ENCODE results near the gene KRTAP10-7. TPM values are rescaled to one million over a fixed set of nuclear protein-coding genes. Genes with fewer than 3 reads are reported as not detected.
"Not testable (repeated sequence)": the region's sequence is repeated elsewhere in the genome, so short reads cannot be mapped to it uniquely, and the experiment has no call there.

KRTAP10-7 gene
- total and polyA plus RNA-seq, 7 experiments from 2014 or later: not detected

DNA sequence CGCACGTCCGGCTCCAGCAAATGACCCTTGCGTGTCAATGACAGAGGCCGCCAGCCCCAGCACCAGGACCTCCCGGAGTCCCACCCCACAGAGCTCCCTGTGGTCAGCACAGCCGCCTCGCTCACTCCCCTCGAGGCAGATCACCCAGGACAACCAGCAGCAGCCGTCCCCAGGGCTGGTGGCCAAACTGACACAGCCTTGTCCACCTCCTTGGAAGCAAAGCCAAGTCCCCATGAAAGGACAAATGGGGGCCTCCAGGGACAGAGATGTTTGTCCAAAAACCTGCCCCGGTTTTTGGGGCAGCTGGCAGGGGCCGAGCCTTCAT lies 38.9 kb downstream of the KRTAP10-7 start:
- Mint-ChIP-seq H3K4me1 (peaks cover 0 to 6% (median 0%) of the 10 kb centered on the region in 7 donors), H3K9me3 (peaks cover 10 to 40% (median 20%) of the 10 kb centered on the region in 11 donors), H3K4me3 (no peak overlapping the region), H3K36me3 (peaks cover 3 to 19% (median 11%) of the 10 kb centered on the region in 5 donors), H3K27ac (no peak overlapping the region), H3K27me3 (peaks cover 0 to 14% (median 8%) of the 10 kb centered on the region in 5 donors)
- no peak for DNase-seq
- ChIA-PET POLR2A (no interaction called here), CTCF (no interaction called here)
- Histone ChIP-seq H3K4me3 (ENCODE audit: low read length) (no peak overlapping the region), H3K36me3 (ENCODE audit: control insufficient read depth in 2 of 3, insufficient read depth in 3 of 3, low read length in 3 of 3) (no peaks in the 10 kb centered on the region), H3K4me1 (ENCODE audit: control insufficient read depth in 2 of 2, insufficient read depth in 2 of 2, low read length in 2 of 2) (no peaks in the 10 kb centered on the region), H3K9me3 (ENCODE audit: control insufficient read depth in 2 of 3, low read length in 3 of 3) (peaks cover 0 to 18% (median 3%) of the 10 kb centered on the region in 3 experiments), H3K27me3 (ENCODE audit: control insufficient read depth in 2 of 2, insufficient read depth in 2 of 2, low read length in 2 of 2) (no peaks in the 10 kb centered on the region), H3K27ac (ENCODE audit: low read depth, low read length) (no peak overlapping the region)
- intact Hi-C loops (cut with micrococcal nuclease): loop anchor here in 1 of 2 donors (2.0 kb wide), 1 partner anchor 48 kb away; no protein-coding TSS in a partner anchor
- no peak for ATAC-seq

DNA sequence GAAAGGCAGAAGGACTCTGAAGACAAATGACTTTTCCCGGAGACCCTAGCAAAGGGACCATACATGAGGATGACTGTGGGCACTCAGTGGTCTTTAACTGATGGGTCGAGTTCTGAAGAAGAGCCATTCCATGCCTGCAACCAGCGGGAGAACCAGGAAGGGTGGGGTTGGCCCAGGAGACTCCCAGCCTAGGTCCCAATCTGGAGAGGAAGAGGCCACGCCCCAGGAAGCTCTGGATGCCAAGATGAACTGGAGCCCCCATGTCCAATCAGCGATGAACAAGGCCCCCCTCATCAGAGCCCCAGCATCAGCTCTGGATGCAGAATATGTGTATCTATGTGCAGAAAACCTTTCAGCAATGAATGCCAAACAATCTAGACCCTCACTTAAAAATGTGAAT lies 40.4 kb downstream of the KRTAP10-7 start:
- peaks cover 10 to 49% (median 31%) of the 10 kb centered on the region in 11 donors for H3K9me3 Mint-ChIP-seq
- intact Hi-C loops (cut with micrococcal nuclease): no loop called here
- no peaks in the 10 kb centered on the region for H3K36me3 ChIP-seq (ENCODE audit: control insufficient read depth in 2 of 3, insufficient read depth in 3 of 3, low read length in 3 of 3)
- H3K4me1 ChIP-seq (ENCODE audit: control insufficient read depth in 2 of 2, insufficient read depth in 2 of 2, low read length in 2 of 2): no peaks in the 10 kb centered on the region
- ChIA-PET POLR2A (no interaction called here), CTCF (no interaction called here)
- H3K9me3 ChIP-seq (ENCODE audit: control insufficient read depth in 2 of 3, low read length in 3 of 3): peaks cover 0 to 23% (median 9%) of the 10 kb centered on the region in 3 experiments
- peaks cover 0 to 14% (median 8%) of the 10 kb centered on the region in 5 donors for H3K27me3 Mint-ChIP-seq
- DNase-seq (no peak), ATAC-seq (no peak)
- H3K27ac ChIP-seq (ENCODE audit: low read depth, low read length): no peak overlapping the region
- no peaks in the 10 kb centered on the region for H3K27me3 ChIP-seq (ENCODE audit: control insufficient read depth in 2 of 2, insufficient read depth in 2 of 2, low read length in 2 of 2)
- H3K27ac Mint-ChIP-seq: peak overlapping the region in 1 of 9 donors; percentile 62
- H3K4me1 Mint-ChIP-seq: peaks cover 0 to 6% (median 1%) of the 10 kb centered on the region in 7 donors
- no peak overlapping the region for H3K4me3 ChIP-seq (ENCODE audit: low read length)
- peaks cover 10 to 28% (median 15%) of the 10 kb centered on the region in 5 donors for H3K36me3 Mint-ChIP-seq
- no peak overlapping the region for H3K4me3 Mint-ChIP-seq

DNA sequence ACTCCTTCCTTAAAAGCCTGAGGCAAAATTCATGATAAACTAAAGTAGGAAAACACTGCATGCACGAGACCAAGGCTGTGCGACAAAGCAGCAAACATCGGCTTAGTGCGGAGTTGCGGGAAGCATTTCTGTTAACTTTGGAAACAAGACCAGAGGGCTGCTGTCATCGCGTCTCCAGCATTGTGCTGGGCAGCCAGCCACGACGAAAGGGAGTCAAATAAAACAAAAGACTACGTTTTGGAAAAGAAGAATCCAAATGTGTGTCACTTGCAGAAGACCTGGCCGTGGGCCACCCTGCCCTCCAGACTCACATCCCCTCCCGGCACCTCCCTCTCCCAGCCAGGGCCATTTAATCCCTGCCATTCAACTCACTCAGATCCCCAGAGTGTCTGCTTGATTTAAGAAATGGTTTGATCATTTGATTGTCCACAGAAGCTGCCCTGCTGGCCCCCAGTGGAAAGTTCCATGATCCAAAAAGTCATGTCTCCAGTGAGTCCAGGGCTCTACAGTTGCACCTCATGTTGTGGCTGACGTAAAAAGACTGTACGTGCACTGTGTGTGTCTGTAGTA lies 43.4 kb downstream of the KRTAP10-7 start:
- POLR2A ChIA-PET: no interaction called here
- Histone ChIP-seq H3K4me1 (ENCODE audit: control insufficient read depth in 2 of 2, insufficient read depth in 2 of 2, low read length in 2 of 2) (no peaks in the 10 kb centered on the region), H3K36me3 (ENCODE audit: control insufficient read depth in 2 of 3, insufficient read depth in 3 of 3, low read length in 3 of 3) (no peaks in the 10 kb centered on the region), H3K27ac (ENCODE audit: low read depth, low read length) (no peak overlapping the region), H3K4me3 (ENCODE audit: low read length) (no peak overlapping the region), H3K9me3 (ENCODE audit: control insufficient read depth in 2 of 3, low read length in 3 of 3) (peaks cover 0 to 23% (median 9%) of the 10 kb centered on the region in 3 experiments), H3K27me3 (ENCODE audit: control insufficient read depth in 2 of 2, insufficient read depth in 2 of 2, low read length in 2 of 2) (no peaks in the 10 kb centered on the region)
- Mint-ChIP-seq H3K27ac (no peak overlapping the region), H3K36me3 (peaks cover 10 to 28% (median 18%) of the 10 kb centered on the region in 5 donors), H3K4me1 (peaks cover 0 to 10% (median 7%) of the 10 kb centered on the region in 7 donors), H3K9me3 (peaks cover 10 to 51% (median 31%) of the 10 kb centered on the region in 11 donors), H3K4me3 (no peak overlapping the region), H3K27me3 (peaks cover 0 to 14% (median 5%) of the 10 kb centered on the region in 5 donors)
- intact Hi-C loops (cut with micrococcal nuclease): no loop called here
- DNase-seq: no peak
- CTCF ChIA-PET: no interaction called here
- no peak for ATAC-seq

DNA sequence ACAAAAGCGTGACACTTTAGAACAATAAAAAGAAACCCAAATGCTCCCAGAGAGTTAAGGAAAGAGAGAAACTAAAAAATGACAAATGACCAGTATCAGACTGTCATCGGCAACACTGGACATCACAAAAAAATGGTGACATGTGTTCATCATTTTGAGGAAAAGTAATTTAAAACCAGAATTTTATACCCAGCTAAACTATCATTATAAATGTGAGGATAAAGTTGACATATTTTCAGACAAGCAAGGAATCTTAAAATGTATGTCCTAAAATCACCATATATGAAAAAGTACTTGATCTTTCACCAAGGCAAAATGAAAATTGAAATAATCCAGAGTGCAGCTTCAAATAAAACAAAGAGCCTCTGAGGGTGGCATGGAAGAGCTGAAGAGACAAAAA lies 44.5 kb downstream of the KRTAP10-7 start:
- peaks cover 0 to 23% (median 9%) of the 10 kb centered on the region in 3 experiments for H3K9me3 ChIP-seq (ENCODE audit: control insufficient read depth in 2 of 3, low read length in 3 of 3)
- no peaks in the 10 kb centered on the region for H3K27me3 ChIP-seq (ENCODE audit: control insufficient read depth in 2 of 2, insufficient read depth in 2 of 2, low read length in 2 of 2)
- H3K4me1 ChIP-seq (ENCODE audit: control insufficient read depth in 2 of 2, insufficient read depth in 2 of 2, low read length in 2 of 2): no peaks in the 10 kb centered on the region
- Mint-ChIP-seq H3K4me3 (no peak overlapping the region), H3K27ac (peak overlapping the region in 2 of 9 donors; percentile 16 to 45), H3K9me3 (peaks cover 10 to 49% (median 31%) of the 10 kb centered on the region in 11 donors), H3K36me3 (peaks cover 10 to 28% (median 18%) of the 10 kb centered on the region in 5 donors), H3K4me1 (peaks cover 0 to 10% (median 7%) of the 10 kb centered on the region in 7 donors), H3K27me3 (peaks cover 0 to 12% (median 5%) of the 10 kb centered on the region in 5 donors)
- no peak overlapping the region for H3K4me3 ChIP-seq (ENCODE audit: low read length)
- ATAC-seq (no peak), DNase-seq (no peak)
- H3K27ac ChIP-seq (ENCODE audit: low read depth, low read length): no peak overlapping the region
- POLR2A ChIA-PET: interaction anchor here (0.8 to 1.6 kb wide), 3 partner anchors 9 to 23 kb away, joined by 3 to 6 read pairs (median 4); partner anchors contain the start of gene KRTAP12-3
- H3K36me3 ChIP-seq (ENCODE audit: control insufficient read depth in 2 of 3, insufficient read depth in 3 of 3, low read length in 3 of 3): no peaks in the 10 kb centered on the region
- intact Hi-C loops (cut with micrococcal nuclease): no loop called here
- CTCF ChIA-PET: no interaction called here

DNA sequence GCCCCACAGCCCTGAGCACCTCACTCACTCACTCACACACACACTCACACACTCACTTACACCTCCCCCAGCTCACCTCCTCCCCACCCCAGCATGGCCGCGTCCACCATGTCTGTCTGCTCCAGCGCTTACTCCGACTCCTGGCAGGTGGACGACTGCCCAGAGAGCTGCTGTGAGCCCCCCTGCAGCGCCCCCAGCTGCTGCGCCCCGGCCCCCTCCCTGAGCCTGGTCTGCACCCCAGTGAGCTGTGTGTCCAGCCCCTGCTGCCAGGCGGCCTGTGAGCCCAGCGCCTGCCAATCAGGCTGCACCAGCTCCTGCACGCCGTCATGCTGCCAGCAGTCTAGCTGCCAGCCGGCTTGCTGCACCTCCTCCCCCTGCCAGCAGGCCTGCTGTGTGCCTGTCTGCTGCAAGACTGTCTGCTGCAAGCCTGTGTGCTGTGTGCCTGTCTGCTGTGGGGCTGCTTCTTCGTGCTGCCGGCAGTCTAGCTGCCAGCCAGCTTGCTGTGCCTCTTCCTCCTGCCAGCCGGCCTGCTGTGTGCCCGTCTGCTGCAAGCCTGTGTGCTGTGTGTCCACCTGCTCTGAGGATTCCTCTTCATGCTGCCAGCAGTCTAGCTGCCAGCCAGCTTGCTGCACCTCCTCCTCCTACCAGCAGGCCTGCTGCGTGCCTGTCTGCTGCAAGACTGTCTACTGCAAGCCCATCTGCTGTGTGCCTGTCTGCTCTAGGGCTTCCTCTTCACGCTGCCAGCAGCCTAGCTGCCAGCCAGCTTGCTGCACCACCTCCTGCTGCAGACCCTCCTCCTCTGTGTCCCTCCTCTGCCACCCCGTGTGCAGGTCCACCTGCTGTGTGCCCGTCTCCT lies 46.2 kb downstream of the KRTAP10-7 start, which contains the start of gene KRTAP10-11:
Gene KRTAP10-11 (plus strand): TSS at position 49 of the 856 bp plus-strand sequence. CDS start 45 bp downstream, at position 94.
- ATAC-seq; intact Hi-C loops (cut with micrococcal nuclease); H3K4me3 ChIP-seq (ENCODE audit: low read length); H3K27me3 Mint-ChIP-seq; H3K4me3 Mint-ChIP-seq; H3K27me3 ChIP-seq (ENCODE audit: control insufficient read depth in 2 of 2, insufficient read depth in 2 of 2, low read length in 2 of 2); H3K4me1 ChIP-seq (ENCODE audit: control insufficient read depth in 2 of 2, insufficient read depth in 2 of 2, low read length in 2 of 2); DNase-seq; H3K27ac ChIP-seq (ENCODE audit: low read depth, low read length); H3K36me3 ChIP-seq (ENCODE audit: control insufficient read depth in 2 of 3, insufficient read depth in 3 of 3, low read length in 3 of 3): not testable (repeated sequence)
- H3K27ac Mint-ChIP-seq: peak within 1 kb of the TSS in 2 of 9 donors; percentile 48 to 83
- peaks cover 4 to 37% (median 27%) of the 10 kb centered on the region in 11 donors for H3K9me3 Mint-ChIP-seq
- H3K36me3 Mint-ChIP-seq: peaks cover 10 to 28% (median 11%) of the 10 kb centered on the region in 5 donors
- ChIA-PET POLR2A (interaction anchor here (0.9 kb wide), 1 partner anchor 11 kb away, joined by 3 read pairs; the partner anchor contains the start of gene KRTAP12-3), CTCF (interaction anchor here (1.0 to 1.1 kb wide), 2 partner anchors 9 to 136 kb away, joined by 3 read pairs; partner anchors contain the start of gene KRTAP10-10)
- H3K9me3 ChIP-seq (ENCODE audit: control insufficient read depth in 2 of 3, low read length in 3 of 3): peaks cover 0 to 15% (median 6%) of the 10 kb centered on the region in 3 experiments
- peaks cover 0 to 10% (median 8%) of the 10 kb centered on the region in 7 donors for H3K4me1 Mint-ChIP-seq

DNA sequence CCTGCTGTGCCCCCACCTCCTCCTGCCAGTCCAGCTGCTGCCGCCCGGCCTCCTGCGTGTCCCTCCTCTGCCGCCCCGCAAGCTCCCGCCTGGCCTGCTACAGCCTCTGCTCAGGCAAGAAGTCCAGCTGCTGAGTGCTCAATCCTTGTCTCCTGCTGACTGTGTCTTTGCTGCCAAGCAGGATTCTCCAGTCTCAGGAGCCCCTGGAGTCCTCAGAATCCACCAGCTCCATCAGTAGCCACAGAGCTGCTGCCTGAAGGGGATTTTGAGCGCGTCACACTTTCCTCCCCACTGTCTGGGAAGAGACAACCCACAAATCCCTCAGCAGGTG lies 46.8 kb downstream of the KRTAP10-7 start:
- peaks cover 4 to 36% (median 25%) of the 10 kb centered on the region in 11 donors for H3K9me3 Mint-ChIP-seq
- ATAC-seq: no peak
- intact Hi-C loops (cut with micrococcal nuclease): no loop called here
- ChIA-PET CTCF (interaction anchor here (1.0 kb wide), 1 partner anchor 10 kb away, joined by 3 read pairs; the partner anchor contains the start of gene KRTAP10-10), POLR2A (interaction anchor here (0.9 kb wide), 1 partner anchor 11 kb away, joined by 3 read pairs; the partner anchor contains the start of gene KRTAP12-3)
- H3K4me1 ChIP-seq (ENCODE audit: control insufficient read depth in 2 of 2, insufficient read depth in 2 of 2, low read length in 2 of 2): no peaks in the 10 kb centered on the region
- H3K9me3 ChIP-seq (ENCODE audit: control insufficient read depth in 2 of 3, low read length in 3 of 3): peaks cover 0 to 15% (median 6%) of the 10 kb centered on the region in 3 experiments
- no peak overlapping the region for H3K27ac ChIP-seq (ENCODE audit: low read depth, low read length)
- no peak overlapping the region for H3K4me3 ChIP-seq (ENCODE audit: low read length)
- H3K27me3 Mint-ChIP-seq: peaks cover 0 to under 1% (median 0%) of the 10 kb centered on the region in 5 donors
- no peak overlapping the region for H3K4me3 Mint-ChIP-seq
- no peak for DNase-seq
- no peaks in the 10 kb centered on the region for H3K27me3 ChIP-seq (ENCODE audit: control insufficient read depth in 2 of 2, insufficient read depth in 2 of 2, low read length in 2 of 2)
- peaks cover 0 to 10% (median 8%) of the 10 kb centered on the region in 7 donors for H3K4me1 Mint-ChIP-seq
- peak overlapping the region in 2 of 9 donors; percentile 48 to 83 for H3K27ac Mint-ChIP-seq
- H3K36me3 Mint-ChIP-seq: peaks cover 8 to 24% (median 10%) of the 10 kb centered on the region in 5 donors
- H3K36me3 ChIP-seq (ENCODE audit: control insufficient read depth in 2 of 3, insufficient read depth in 3 of 3, low read length in 3 of 3): no peaks in the 10 kb centered on the region

Data from naive thymus-derived CD4-positive, alpha-beta T cell (primary cell).